Neural progenitor cell (in vitro differentiated cells): ENCODE measurements around the gene BTG3. TPM values are rescaled to one million over a fixed set of nuclear protein-coding genes. Genes with fewer than 3 reads are reported as not detected.

ENCODE experiments used
- DNase-seq: peaks from one replicate; pipeline ENCODE4 v3.0.0-alpha.2; 2016; ENCODE audit warnings: low spot score
- H2AFZ ChIP-seq: fragments of 200-600 bp; sonication (generic); replicated peaks from 2 replicates; pipeline ENCODE4 v1.6.1; 2016; ENCODE audit warnings: antibody characterized with exemption
- H3F3A ChIP-seq: fragments of 200-600 bp; sonication (generic); 2 replicates; pipeline ENCODE4 v1.6.1; 2016; ENCODE audit warnings: antibody characterized with exemption, low read depth
- H3K27ac ChIP-seq: fragments of 200-600 bp; sonication (generic); 2 replicates; pipeline ENCODE4 v1.5.1; 2016; ENCODE audit warnings: mild to moderate bottlenecking
- H3K27me3 ChIP-seq: fragments of 200-600 bp; sonication (generic); 2 replicates; pipeline ENCODE4 v1.6.1; 2016; ENCODE audit warnings: mild to moderate bottlenecking, moderate library complexity
- H3K36me3 ChIP-seq: fragments of 200-600 bp; sonication (generic); 2 replicates; pipeline ENCODE4 v1.5.1; 2016
- H3K4me1 ChIP-seq: fragments of 200-600 bp; sonication (generic); 2 replicates; pipeline ENCODE4 v1.6.1; 2016; ENCODE audit warnings: mixed run types
- H3K4me2 ChIP-seq: fragments of 200-600 bp; sonication (generic); 2 replicates; pipeline ENCODE4 v1.6.1; 2016
- H3K4me3 ChIP-seq: fragments of 200-600 bp; sonication (generic); 2 replicates; pipeline ENCODE4 v1.5.1; 2016
- H3K79me2 ChIP-seq: fragments of 200-600 bp; sonication (generic); 2 replicates; pipeline ENCODE4 v1.6.1; 2016; ENCODE audit warnings: low read depth
- H3K9ac ChIP-seq: fragments of 200-600 bp; sonication (generic); 2 replicates; pipeline ENCODE4 v1.6.1; 2016
- H3K9me3 ChIP-seq: fragments of 200-600 bp; sonication (generic); 2 replicates; pipeline ENCODE4 v1.5.1; 2016; ENCODE audit warnings: low read depth
- H4K20me1 ChIP-seq: fragments of 200-600 bp; sonication (generic); 2 replicates; pipeline ENCODE4 v1.6.1; 2016; ENCODE audit warnings: low read depth
- H3K27ac Mint-ChIP-seq: 3 replicates; pipeline ENCODE4 v1.8.0; 2021; ENCODE audit warnings: mixed read lengths
- H3K27me3 Mint-ChIP-seq: 2 replicates; pipeline ENCODE4 v1.8.0; 2022; ENCODE audit warnings: low read depth, mild to moderate bottlenecking, inconsistent platforms, moderate library complexity, mixed read lengths; ENCODE audit not compliant: insufficient read depth
- H3K36me3 Mint-ChIP-seq: 3 replicates; pipeline ENCODE4 v1.8.0; 2021; ENCODE audit warnings: mixed read lengths
- H3K4me1 Mint-ChIP-seq: 3 replicates; pipeline ENCODE4 v1.8.0; 2021; ENCODE audit warnings: mixed read lengths
- H3K4me3 Mint-ChIP-seq: 3 replicates; pipeline ENCODE4 v1.8.0; 2021; ENCODE audit warnings: mild to moderate bottlenecking, moderate library complexity, mixed read lengths
- H3K9me3 Mint-ChIP-seq: 3 replicates; pipeline ENCODE4 v1.8.0; 2020; ENCODE audit warnings: mixed read lengths
- CTCF ChIP-seq: fragments of 200-600 bp; sonication (generic); IDR thresholded peaks from 2 replicates; pipeline ENCODE4 v1.5.1; 2017; ENCODE audit warnings: antibody characterized with exemption, mild to moderate bottlenecking
- EZH2 ChIP-seq: fragments of 200-600 bp; sonication (generic); IDR thresholded peaks from 2 replicates; pipeline ENCODE4 v1.6.1; 2017; ENCODE audit warnings: antibody characterized with exemption, mild to moderate bottlenecking, moderate library complexity
- EZH2phosphoT487 ChIP-seq: fragments of 200-600 bp; sonication (generic); IDR thresholded peaks from 2 replicates; pipeline ENCODE4 v1.6.1; 2017; ENCODE audit warnings: antibody characterized with exemption
- total RNA-seq: library from RNA; depleted of rRNA; stranded (reverse); fragments of >200 nt; gene quantifications from 2 replicates; pipeline ENCODE4 v1.2.3, GENCODE V29; 2015; ENCODE audit warnings: low replicate concordance

Gene BTG3
- total RNA-seq, 1 donor from 2014 or later: 39.2 TPM

- Histone ChIP-seq H3F3A (no peaks in the 10 kb centered on the region), H3K9ac (no peak overlapping the region), H2AFZ (no peak overlapping the region), H3K79me2 (peaks cover 36% of the 10 kb centered on the region), H3K9me3 (no peaks in the 10 kb centered on the region), H3K4me3 (no peak overlapping the region), H4K20me1 (peaks cover 10% of the 10 kb centered on the region), H3K4me1 (no peaks in the 10 kb centered on the region), H3K27me3 (no peaks in the 10 kb centered on the region), H3K27ac (no peak overlapping the region), H3K36me3 (no peaks in the 10 kb centered on the region), H3K4me2 (no peak overlapping the region)
- DNase-seq: no peak
- Mint-ChIP-seq H3K9me3 (no peaks in the 10 kb centered on the region), H3K27ac (no peak overlapping the region), H3K4me1 (no peaks in the 10 kb centered on the region), H3K36me3 (peaks cover 27% of the 10 kb centered on the region), H3K4me3 (no peak overlapping the region), H3K27me3 (no peaks in the 10 kb centered on the region)
- TF ChIP-seq EZH2phosphoT487: no peak
- TF ChIP-seq EZH2: no peak
- TF ChIP-seq CTCF: no peak
Observed at GRCh38 chr21:17577701-17578100, 35.0 kb downstream of the BTG3 start.

GRCh38 chr21:17576080-17576835 lies 36.4 kb downstream of the BTG3 start:
- no peak overlapping the region for H3K4me2 ChIP-seq
- TF ChIP-seq EZH2phosphoT487 (no peak), EZH2 (no peak), CTCF (no peak)
- H3K9me3 ChIP-seq: no peaks in the 10 kb centered on the region
- H3K27ac ChIP-seq: no peak overlapping the region
- peaks cover 20% of the 10 kb centered on the region for H3K36me3 Mint-ChIP-seq
- H4K20me1 ChIP-seq: peaks cover 10% of the 10 kb centered on the region
- H3K27me3 ChIP-seq: no peaks in the 10 kb centered on the region
- H3K79me2 ChIP-seq: peaks cover 39% of the 10 kb centered on the region
- no peak overlapping the region for H3K27ac Mint-ChIP-seq
- no peak overlapping the region for H3K4me3 ChIP-seq
- H3K9me3 Mint-ChIP-seq: no peaks in the 10 kb centered on the region
- DNase-seq: no peak
- no peak overlapping the region for H3K4me3 Mint-ChIP-seq
- peaks cover 2% of the 10 kb centered on the region for H3K27me3 Mint-ChIP-seq
- H3K4me1 ChIP-seq: no peaks in the 10 kb centered on the region
- no peak overlapping the region for H3K9ac ChIP-seq
- no peaks in the 10 kb centered on the region for H3K4me1 Mint-ChIP-seq
- peaks cover 1% of the 10 kb centered on the region for H3K36me3 ChIP-seq
- H3F3A ChIP-seq: no peaks in the 10 kb centered on the region
- no peak overlapping the region for H2AFZ ChIP-seq

GRCh38 chr21:17575076-17575475 lies 37.6 kb downstream of the BTG3 start:
- peaks cover 10% of the 10 kb centered on the region for H4K20me1 ChIP-seq
- H3K36me3 Mint-ChIP-seq: peaks cover 20% of the 10 kb centered on the region
- TF ChIP-seq EZH2phosphoT487: no peak
- no peak for TF ChIP-seq EZH2
- no peak for TF ChIP-seq CTCF
- peaks cover 2% of the 10 kb centered on the region for H3K4me1 ChIP-seq
- H3K4me3 Mint-ChIP-seq: no peak overlapping the region
- H3K79me2 ChIP-seq: peaks cover 51% of the 10 kb centered on the region
- H3K36me3 ChIP-seq: peaks cover 7% of the 10 kb centered on the region
- no peak overlapping the region for H2AFZ ChIP-seq
- no peaks in the 10 kb centered on the region for H3K9me3 ChIP-seq
- H3K4me3 ChIP-seq: no peak overlapping the region
- H3K9me3 Mint-ChIP-seq: no peaks in the 10 kb centered on the region
- no peaks in the 10 kb centered on the region for H3K27me3 ChIP-seq
- no peak overlapping the region for H3K4me2 ChIP-seq
- H3K27ac ChIP-seq: no peak overlapping the region
- DNase-seq: no peak
- no peak overlapping the region for H3K9ac ChIP-seq
- H3K27ac Mint-ChIP-seq: no peak overlapping the region
- H3F3A ChIP-seq: no peaks in the 10 kb centered on the region
- H3K27me3 Mint-ChIP-seq: peaks cover 2% of the 10 kb centered on the region
- H3K4me1 Mint-ChIP-seq: peaks cover 2% of the 10 kb centered on the region
